Ureter (tissue), 1 donor: Measurements from ENCODE around the gene CXCR2. TPM values are rescaled to one million over a fixed set of nuclear protein-coding genes. Genes with fewer than 3 reads are reported as not detected.
A peak's percentile ranks its signal among the peaks of the same experiment; 100 is the strongest.
"Not testable (repeated sequence)": the region's sequence is repeated elsewhere in the genome, so short reads cannot be mapped to it uniquely, and the experiment has no call there.

Source experiments
- DNase-seq: peaks from one replicate; pipeline ENCODE4 v3.0.0-alpha.2; 2020; ENCODE audit warnings: low spot score
- total RNA-seq: library from RNA; stranded (reverse); gene quantifications from one replicate; pipeline ENCODE4 v1.2.4, GENCODE V29; 2023
- donor health status: DM: yes; HTN: yes; CAD: no.

Gene CXCR2
- total RNA-seq, 1 donor from 2014 or later: 7.7 TPM

GRCh38 chr2:218129458-218130135 lies 3.8 kb downstream of the CXCR2 start:
- no peak for DNase-seq

- no peak for DNase-seq
These were observed 4.5 kb downstream of the CXCR2 start for GRCh38 chr2:218130377-218130776.

- DNase-seq: no peak
These were observed 5.0 kb downstream of the CXCR2 start for GRCh38 chr2:218130822-218131221.

- no peak for DNase-seq
These were observed 11.7 kb downstream of the CXCR2 start for GRCh38 chr2:218137514-218137913.

GRCh38 chr2:218138047-218138446 lies 12.2 kb downstream of the CXCR2 start:
- DNase-seq: no peak

GRCh38 chr2:218145124-218145523 lies 19.3 kb downstream of the CXCR2 start:
- no peak for DNase-seq

GRCh38 chr2:218146056-218146455 lies 20.2 kb downstream of the CXCR2 start:
- no peak for DNase-seq

- DNase-seq: no peak
These were observed 23.3 kb downstream of the CXCR2 start for GRCh38 chr2:218149098-218149497.

- DNase-seq: no peak
These were observed 24.1 kb downstream of the CXCR2 start for GRCh38 chr2:218149848-218150440.

- no peak for DNase-seq
These were observed 26.3 kb downstream of the CXCR2 start for GRCh38 chr2:218152172-218152571.

- DNase-seq: no peak
These were observed 26.9 kb downstream of the CXCR2 start for GRCh38 chr2:218152777-218153176.

- DNase-seq: no peak
These were observed 30.2 kb downstream of the CXCR2 start for GRCh38 chr2:218155953-218156479.

GRCh38 chr2:218161644-218162043 lies 35.8 kb downstream of the CXCR2 start:
- DNase-seq: no peak

GRCh38 chr2:218162814-218163213 lies 37.0 kb downstream of the CXCR2 start:
- no peak for DNase-seq

- DNase-seq: no peak
These were observed 41.0 kb downstream of the CXCR2 start, which contains the start of gene CXCR1 for GRCh38 chr2:218166791-218167190. CXCR1 (minus strand) TSS chr2:218166962; CDS start chr2:218165211, 1,751 bp downstream.

GRCh38 chr2:218168016-218168415 lies 42.2 kb downstream of the CXCR2 start:
- DNase-seq: no peak

GRCh38 chr2:218168635-218169462 lies 43.0 kb downstream of the CXCR2 start:
- DNase-seq: peak; percentile 53

GRCh38 chr2:218169757-218170546 lies 44.1 kb downstream of the CXCR2 start:
- DNase-seq: no peak

GRCh38 chr2:218171744-218172143 lies 45.9 kb downstream of the CXCR2 start:
- DNase-seq: not testable (repeated sequence)

GRCh38 chr2:218172845-218173244 lies 47.0 kb downstream of the CXCR2 start:
- DNase-seq: no peak

- no peak for DNase-seq
These were observed 54.0 kb downstream of the CXCR2 start for GRCh38 chr2:218179782-218180181.
